Esophagus squamous epithelium (tissue), 4 donors: Measurements from ENCODE around the gene HNRNPAB.

Experiments
- POLR2A ChIP-seq, 4 donors: fragments of 450-650 bp; IDR thresholded peaks; one replicate each; pipeline ENCODE4 v1.6.1; 2017; ENCODE audit warnings: antibody characterized with exemption in 4 of 4, mild to moderate bottlenecking in 4 of 4, moderate library complexity in 3 of 4
- TF ChIP-seq, protein P1 (sequence below), 6 experiments: fragments of 450-650 bp in 4 of 6; fragments of 200-600 bp in 2 of 6; sonication (generic) in 2 of 6; IDR thresholded peaks; one replicate each; pipeline ENCODE4 v1.5.1; 2016 to 2019; ENCODE audit warnings: antibody characterized with exemption in 6 of 6, mild to moderate bottlenecking in 4 of 6, moderate library complexity in 4 of 6

DNA sequence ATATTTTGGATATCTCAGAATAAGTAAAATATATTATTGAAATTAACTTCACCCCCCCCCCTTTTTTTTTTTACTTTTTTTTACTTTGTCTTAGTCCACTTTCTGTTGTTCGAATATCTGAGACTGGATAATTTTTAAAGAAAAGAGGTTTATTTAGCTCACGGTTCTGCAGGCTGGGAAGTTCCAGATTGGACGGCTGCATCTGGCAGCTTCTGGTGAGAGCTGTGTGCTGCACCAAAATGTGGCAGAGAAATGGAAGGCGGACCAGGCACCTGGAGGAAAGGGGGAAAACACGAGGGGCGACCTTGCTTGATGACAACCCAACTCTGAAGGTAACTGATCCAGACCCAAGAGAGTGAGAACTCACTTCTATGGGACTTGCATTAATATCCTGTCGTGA is 11.5 kb upstream of the HNRNPAB start:
- TF ChIP-seq, protein P1, sequence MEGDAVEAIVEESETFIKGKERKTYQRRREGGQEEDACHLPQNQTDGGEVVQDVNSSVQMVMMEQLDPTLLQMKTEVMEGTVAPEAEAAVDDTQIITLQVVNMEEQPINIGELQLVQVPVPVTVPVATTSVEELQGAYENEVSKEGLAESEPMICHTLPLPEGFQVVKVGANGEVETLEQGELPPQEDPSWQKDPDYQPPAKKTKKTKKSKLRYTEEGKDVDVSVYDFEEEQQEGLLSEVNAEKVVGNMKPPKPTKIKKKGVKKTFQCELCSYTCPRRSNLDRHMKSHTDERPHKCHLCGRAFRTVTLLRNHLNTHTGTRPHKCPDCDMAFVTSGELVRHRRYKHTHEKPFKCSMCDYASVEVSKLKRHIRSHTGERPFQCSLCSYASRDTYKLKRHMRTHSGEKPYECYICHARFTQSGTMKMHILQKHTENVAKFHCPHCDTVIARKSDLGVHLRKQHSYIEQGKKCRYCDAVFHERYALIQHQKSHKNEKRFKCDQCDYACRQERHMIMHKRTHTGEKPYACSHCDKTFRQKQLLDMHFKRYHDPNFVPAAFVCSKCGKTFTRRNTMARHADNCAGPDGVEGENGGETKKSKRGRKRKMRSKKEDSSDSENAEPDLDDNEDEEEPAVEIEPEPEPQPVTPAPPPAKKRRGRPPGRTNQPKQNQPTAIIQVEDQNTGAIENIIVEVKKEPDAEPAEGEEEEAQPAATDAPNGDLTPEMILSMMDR (IDR thresholded peaks at IDR 0.05): no peak
- TF ChIP-seq POLR2A (IDR thresholded peaks at IDR 0.05): no peak
